SIG-M5 treated with dmso at 0.1 percent for 504 hours (cell line): ENCODE results near the gene KLHL17.
"Not testable (repeated sequence)": the region's sequence is repeated elsewhere in the genome, so short reads cannot be mapped to it uniquely, and the experiment has no call there.

Experiments
- DNase-seq: peaks from one replicate; lab custom pipeline; 2025; ENCODE audit not compliant: unreplicated experiment; lab: John Stamatoyannopoulos, UW

Gene KLHL17

DNA sequence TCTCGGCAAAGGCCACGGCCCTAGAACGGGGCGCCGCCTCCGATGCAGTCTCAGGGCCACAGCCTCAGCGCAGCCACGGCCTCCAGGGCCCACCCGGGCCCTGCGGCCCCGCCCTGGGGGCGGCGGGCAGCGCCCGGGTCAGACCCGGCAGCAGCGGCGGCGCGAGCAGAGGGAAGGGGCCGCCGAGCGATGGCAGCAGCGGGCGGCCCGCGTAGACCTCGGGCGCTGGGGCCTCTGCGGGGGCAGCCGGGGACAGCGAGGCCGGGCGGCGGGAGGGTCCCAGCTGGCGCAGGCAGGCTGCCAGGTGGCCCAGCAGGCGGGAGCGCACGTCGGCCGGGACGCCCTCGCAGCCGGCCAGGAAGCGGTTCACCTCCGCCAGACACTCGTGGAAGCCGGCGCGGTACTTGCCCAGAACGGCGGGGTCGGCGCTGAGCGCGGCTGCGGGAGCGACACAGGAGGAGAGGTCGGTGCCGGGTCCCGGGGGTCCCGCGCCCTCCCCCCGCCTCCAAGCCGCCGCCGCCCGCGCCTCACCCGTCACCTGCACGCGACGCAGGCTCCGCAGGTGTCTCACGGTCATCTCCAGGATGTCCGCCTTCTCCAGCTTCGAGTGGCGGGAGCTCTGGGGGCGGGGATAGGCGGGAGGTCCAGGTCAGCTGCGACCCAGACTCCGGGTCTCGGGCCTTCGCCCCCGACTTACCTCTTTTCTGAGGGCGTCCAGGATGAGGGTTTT lies 38.8 kb downstream of the KLHL17 start:
- DNase-seq = no peak

DNA sequence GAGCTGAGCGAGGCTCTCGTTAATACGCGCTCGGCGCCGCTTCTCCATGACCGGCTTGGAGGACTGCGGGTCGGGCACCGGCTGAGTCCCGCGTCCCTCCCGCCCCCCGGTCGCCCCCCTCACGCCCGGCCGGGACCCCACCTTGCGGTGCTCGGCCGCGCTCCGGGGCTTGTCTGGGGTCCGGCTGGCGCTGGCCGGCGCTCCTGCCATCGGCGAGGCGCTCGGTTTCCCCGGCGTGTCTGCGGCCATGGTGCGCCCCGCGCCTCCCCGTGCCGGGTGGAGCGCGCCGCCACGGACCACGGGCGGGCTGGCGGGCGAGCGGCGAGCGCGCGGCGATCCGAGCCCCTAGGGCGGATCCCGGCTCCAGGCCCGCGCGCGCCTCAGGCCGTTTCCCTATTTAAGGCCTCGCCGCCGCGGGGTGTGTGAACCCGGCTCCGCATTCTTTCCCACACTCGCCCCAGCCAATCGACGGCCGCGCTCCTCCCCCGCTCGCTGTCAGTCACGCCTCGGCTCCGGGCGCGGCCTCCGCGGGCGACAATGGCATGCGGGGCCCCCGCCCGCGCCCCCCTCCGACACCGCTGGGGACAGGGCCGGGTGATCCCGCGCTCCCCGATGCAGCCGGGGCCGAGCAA lies 39.5 kb downstream of the KLHL17 start, which contains the start of gene HES4:
TSS of gene HES4 (minus strand) at position 373 of the 632 bp plus-strand sequence. CDS start at position 249, 124 bp downstream.
- peak; percentile 83 for DNase-seq

DNA sequence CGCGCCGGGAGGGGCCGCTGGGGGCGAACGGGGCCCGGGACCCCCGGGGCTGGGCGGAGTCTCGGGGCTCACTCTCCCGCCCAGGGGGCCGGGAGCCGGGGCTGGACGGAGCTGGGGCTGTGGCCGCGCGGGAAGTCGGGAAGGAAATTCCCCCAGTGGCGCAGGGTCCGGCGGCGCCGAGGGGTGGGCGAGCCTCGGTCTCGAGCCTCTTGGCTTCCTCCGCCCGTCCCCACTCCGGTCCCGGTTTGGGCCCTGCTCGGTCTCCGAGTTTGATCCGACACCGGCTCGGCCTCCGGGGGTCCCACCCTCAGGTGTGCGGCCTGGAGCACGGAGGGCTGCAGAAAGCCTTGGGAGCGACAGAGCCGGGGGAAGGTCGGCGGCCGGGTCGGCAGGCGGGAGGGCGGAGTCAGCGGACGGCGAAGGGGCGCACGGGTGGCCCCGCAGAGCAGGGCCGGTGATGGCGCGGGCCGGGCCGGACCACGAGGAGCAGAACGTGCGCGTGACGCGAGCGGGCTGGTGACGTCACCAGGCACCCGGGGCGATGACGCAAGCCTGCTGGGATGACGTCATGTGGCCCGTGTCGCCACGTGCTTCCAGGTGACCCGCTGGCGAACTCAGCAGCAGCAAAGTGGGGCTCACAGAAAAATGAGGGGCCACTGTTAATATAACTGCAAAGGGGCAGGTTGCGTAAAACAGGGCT lies 40.1 kb downstream of the KLHL17 start:
- peak; percentile 30 for DNase-seq

DNA sequence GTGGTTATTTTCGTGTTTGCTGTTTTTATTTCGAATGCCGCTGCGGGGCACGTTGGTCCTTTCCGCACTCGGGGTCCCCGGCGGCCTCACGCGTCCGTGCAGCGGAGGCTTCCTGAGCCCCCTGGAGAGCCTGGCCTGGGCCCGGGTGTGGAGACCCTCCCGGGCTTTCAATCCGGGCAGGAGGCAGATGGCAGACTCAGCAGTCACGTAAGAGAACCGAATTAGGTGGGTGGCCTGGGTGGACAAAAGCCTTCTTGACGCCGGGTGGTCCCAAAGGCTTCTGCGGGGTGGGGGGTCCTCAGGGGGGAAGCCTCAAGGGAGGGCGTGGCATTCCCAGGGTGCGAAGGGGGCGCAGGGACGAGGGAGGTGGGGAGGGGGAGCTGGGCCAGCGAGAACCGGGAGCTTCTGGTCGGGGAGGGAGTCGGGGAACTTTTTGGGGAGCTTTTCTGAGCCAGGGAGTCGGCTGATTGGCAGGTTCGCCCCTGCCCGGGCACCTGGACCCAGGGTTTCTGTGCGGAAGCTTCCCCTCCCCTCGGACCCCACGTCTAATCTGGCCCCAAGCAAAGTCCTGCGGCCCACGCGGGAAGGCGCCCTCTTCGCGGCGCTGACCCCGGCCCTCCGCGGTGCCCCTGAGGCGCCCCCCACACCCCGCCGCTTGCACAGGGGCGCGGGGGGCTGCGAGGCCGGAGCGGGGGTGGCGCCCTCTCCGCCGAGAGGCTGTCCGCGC lies 40.8 kb downstream of the KLHL17 start:
- no peak for DNase-seq

DNA sequence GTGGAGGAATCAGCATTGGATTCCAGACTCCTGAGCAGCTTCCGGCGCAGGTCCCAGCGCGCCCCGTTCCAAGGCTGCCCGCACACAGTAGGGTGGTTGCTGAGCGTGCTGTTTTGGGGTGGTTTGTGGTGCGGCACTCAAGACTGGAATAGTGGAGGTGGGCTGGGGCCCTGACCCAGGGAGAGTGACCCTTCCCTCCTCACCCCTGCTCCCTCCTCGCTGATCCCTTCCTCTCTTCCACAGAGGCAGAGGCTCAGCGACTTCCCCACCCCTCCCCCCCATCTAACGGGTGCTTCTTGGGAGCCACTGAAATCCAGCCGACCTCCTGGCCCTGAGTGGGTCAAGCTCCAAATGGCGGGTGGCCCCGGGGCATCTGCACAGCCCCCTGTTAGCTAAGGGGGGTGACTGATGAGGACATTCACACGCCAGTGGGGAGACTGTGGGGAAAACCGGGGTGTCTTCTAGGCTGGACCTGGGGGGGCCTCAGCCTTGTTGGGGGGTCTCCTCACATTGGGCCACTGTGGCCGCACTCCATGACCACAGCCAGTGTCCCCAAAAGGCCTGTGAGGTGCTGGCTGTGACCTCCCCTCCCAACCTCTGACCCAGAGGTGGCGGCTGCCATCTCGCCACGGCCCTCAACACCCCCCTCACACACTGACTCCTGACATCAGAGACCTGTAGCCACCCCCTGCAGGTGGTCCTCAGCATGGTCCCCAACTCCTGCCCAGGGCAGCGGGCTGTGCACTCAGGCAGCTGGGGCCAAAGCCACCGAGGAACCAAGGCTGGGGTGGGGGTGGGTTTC lies 43.4 kb downstream of the KLHL17 start:
- DNase-seq = no peak

DNA sequence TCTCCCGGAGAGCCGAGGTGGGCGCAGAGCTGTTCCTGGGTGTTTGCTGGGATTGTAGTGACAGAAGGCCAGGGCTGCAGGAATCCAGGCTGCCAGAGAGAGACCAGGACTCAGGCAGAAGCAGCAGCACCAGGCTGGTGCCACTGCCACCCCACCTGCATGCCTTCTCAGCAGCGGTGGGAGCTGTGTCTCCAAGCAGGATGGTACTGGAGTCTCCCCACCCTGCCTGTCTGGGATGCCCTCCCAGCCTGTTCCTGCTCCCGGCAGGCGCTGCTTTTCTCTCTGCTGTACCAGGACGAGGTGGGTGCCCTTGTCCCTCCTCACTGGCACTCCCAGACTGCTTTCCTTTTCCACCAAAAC lies 44.0 kb downstream of the KLHL17 start:
- DNase-seq = no peak

DNA sequence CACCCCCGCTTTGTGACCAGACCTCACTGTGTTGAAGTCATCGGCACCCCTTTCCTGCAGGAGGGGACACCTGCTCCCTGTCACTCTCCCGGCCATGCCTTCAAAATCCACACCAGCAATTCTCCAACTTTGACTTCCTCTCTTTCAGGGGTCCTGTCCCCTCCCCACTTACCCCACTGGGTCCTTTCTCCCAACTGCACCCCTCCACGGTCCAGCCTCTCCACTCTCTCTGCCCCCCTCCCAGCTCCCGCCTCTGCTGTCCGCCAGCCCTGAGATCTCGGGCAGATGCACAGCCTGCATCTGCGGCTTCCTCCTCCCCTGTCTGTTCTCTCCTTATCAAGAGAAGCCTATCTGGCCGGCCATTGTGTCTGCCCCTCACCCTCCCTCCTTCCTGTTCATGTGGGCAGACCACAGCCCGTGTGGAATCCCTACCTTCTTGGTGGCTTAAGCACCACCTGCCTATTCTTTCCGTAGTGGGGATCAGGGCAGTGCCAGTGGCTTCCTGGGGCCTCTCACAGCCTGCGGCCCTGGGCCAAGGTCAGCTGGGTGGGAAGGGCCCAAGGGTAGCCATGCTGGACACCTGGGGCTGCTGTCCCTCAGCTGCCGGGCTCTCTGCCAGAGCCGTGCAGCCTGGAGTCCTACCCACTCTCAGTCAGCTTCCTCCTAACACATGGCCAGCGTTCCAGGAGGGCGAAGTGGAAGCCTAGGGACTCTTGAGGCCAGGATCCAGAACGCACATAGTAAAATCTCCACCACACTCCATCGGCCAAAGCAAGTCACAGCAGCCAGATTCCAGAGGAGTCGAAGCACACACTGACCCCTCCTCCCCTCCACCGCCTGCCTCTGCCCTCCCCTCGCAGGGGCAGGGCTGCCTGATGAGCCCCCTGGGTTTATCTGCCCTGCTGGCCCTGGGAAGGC lies 44.7 kb downstream of the KLHL17 start:
- no peak for DNase-seq

DNA sequence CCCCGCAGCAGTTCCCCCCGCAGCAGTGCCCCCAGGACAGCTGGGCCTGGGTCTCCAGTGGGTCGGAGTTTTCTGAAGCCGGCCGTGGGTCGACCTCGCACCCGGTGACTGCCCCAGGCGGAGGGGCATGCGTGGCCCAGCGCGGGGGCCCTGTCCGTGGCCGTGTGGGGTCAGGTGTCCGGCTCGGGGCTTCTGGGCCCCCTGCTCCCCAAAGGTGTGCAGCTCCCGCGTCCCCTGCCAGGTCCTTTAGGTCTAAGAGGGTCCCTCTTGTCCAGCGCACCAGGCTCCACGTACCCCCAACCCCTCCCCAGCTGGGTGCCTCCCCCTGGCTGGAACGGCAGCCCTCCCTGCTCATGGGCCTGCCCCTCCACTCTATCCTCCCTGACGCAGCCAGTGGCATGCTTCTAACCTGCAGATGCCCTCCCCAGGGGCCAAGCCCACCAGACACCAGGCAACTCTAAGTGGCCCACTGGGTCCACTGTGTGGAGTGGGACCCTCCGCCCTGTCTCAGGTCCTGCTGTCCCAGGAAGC lies 45.5 kb downstream of the KLHL17 start:
- DNase-seq = no peak

DNA sequence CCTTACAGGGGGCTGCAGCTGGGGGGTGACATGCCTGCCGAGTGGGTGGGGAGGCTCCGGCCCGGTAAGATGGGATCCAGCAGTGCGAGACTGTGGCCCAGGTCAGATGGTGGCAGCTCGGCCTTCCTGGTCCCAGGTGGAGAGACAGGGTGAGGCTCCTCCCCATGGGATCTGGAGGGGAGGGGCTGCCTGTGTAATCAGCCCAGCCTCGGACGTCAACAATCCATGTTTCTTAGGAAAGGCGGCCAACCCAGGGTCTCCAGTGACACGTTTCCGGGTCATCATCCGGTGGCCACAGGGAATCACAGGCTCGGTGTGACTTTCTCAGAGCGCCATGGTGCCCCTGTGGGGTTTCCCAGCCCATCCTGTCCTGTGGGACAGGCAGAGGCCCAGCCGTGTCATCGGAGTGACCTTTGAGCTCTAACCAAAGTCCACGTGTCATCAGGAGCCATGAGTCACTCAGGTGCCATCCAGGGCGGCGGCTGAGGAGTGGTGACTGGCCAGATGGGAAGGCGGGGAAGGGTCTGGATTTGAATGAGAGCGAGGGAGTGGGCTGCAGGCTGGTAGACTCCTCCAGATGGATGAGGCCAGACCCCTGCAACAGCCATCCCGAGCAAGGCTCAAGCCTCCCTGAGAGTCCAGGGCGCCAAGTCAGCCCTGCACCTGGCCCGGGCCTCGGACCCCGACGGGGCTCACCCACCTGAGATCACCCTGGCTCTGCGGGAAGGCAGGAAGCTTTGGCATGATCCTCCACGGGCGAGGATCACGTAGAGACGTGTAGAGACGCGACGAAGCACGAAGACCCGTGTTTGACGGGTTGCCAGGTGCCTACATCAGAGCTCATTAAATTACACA lies 46.1 kb downstream of the KLHL17 start:
- no peak for DNase-seq

DNA sequence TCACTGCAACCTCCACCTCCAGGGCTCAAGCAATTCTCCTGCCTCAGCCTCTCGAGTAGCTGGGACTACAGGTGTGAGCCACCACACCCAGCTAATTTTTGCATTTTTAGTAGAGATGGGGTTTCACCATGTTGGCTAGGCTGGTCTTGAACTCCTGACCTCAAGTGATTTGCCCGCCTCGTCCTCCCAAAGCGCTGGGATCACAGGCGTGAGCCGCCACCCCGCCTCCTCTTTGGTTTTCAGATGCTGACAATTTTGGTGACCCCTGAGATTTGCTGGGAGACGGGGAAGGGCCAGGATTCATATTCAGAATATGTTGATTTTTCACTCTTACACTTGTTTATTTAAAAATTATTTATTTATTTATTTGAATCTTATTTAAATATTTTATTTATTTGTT lies 49.7 kb downstream of the KLHL17 start:
- not testable (repeated sequence) for DNase-seq

DNA sequence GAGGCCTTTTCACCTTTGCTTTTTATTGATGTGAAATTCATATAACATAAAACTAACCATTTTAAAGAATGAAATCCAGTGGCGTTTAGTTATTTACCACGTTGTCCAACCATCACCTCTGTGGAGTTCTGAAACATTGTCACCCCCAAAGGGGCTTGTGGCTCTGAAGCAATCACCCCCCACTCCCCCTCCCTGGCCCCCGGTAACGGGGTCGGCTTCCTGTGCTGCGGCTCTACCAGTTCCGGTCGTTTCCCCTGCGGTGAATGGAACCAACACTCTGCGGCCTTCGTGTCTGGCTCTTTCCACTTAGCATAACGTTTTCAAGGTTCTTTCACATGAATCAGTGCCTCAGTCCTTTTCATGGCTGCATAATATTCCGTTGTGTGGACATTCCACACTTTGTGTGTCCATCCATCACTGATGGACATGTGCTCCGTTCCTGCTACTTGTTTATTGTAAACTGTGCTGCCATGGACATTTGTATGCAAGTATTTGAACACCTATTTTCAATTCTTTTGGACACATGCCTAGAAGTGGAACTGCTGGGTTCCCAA lies 51.1 kb downstream of the KLHL17 start:
- DNase-seq = no peak

DNA sequence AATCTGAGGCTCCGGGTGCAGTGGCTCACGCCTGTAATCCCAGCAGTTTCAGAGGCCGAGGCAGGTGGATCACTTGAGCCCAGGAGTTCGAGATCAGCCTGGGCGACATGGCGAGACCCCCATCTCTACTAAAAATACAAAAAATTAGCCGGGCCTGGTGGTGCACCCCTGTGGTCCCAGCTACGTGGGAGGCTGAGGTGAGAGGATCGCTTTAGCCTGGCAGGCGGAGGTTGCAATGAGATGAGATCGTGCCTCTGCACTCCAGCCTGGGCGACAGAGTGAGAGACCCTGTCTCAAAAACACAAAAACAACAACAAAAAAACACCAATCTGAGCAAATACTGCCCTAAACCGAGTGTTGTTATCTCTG lies 52.3 kb downstream of the KLHL17 start:
- DNase-seq = not testable (repeated sequence)

DNA sequence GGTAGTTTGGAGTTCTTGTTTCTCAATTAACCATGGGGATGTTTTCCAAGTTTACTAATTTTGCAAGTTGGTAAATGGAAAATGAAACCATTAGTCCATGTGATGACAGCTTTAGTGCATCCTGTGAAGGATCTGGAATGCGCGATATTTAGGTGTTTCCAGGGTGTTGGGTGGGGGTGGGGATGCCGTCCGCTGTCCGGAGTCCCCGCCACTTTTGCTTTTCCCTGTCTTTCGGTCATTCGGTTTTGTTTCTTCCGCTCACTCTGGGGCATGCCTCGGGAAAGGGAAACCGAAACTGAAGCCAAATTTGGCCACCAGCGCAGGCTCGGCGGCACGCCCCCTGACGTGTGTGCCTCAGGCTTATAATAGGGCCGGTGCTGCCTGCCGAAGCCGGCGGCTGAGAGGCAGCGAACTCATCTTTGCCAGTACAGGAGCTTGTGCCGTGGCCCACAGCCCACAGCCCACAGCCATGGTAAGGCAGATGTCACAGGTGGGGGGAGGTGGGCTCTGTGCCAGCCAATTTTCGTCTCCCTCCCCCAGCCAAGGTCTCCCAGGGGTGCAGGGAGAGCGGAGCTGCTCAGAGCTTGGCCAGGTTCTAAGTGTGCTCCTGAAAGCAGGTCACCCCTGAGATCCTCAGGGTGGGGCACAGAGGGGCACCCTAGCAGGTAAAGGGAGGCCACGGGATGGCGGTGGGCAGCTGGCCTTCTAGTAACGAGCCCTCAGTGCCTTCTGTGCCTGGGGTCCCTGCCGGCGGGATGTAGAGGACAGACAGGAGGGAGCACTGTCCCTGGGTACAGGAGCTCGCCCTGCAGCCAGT lies 52.9 kb downstream of the KLHL17 start, which contains the start of gene ISG15:
TSS of gene ISG15 (plus strand) at position 393 of the 817 bp plus-strand sequence. CDS start at position 470, 77 bp downstream.
- peak; percentile 83 for DNase-seq

DNA sequence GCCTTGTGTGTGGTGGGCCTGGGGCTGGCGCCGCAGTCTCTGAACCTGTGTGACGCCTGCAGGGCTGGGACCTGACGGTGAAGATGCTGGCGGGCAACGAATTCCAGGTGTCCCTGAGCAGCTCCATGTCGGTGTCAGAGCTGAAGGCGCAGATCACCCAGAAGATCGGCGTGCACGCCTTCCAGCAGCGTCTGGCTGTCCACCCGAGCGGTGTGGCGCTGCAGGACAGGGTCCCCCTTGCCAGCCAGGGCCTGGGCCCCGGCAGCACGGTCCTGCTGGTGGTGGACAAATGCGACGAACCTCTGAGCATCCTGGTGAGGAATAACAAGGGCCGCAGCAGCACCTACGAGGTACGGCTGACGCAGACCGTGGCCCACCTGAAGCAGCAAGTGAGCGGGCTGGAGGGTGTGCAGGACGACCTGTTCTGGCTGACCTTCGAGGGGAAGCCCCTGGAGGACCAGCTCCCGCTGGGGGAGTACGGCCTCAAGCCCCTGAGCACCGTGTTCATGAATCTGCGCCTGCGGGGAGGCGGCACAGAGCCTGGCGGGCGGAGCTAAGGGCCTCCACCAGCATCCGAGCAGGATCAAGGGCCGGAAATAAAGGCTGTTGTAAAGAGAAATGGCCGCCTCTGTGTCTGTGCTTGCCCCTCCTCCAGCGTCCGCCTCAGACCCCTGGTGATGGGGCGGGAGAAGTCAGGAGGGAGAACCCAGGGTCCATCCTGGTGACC lies 53.7 kb downstream of the KLHL17 start:
- no peak for DNase-seq

DNA sequence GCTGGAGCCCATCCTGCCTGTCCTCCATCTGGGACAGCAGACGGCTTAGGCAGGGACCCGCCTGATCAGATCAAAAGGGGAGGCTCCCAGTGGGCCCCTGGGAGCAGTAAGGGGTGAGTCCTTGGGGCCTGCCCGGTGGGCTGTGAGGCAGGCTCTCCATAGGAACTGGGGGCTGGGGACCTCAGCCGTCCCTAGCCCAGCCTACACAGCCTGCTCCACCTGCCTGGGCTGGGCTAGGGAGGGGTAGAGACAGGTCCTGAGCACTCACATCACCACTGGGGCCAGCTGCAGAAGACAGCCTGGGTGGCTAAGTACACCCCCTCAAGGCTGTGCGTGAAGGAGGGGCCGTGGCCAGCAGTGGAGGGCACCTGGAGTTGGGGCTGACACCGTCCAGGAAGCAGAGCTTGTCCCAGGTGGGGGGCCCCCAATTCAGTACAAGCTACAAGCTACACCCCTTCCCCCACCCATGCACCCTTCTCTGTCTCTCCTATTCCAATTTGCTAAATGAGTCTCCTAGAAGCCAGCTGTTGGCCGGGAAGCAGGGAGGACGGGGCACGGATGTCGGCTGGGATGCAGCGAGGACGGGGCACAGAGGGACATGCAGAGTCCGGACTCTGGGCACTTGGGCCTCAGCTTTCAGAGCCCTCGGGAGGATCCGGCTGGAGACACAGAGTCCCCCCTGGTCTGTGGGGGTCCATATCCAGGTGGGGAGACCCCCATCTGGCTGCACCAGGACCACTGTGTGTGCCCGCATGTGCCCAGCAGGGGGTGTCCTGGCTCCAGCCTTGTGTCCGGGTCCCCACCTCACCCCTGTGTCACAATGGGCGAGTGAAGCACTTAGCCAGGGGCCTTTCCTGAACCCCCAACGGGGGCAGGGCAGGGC lies 54.7 kb downstream of the KLHL17 start:
- DNase-seq = no peak
